ENCODE data around the gene HDAC11.

DNA sequence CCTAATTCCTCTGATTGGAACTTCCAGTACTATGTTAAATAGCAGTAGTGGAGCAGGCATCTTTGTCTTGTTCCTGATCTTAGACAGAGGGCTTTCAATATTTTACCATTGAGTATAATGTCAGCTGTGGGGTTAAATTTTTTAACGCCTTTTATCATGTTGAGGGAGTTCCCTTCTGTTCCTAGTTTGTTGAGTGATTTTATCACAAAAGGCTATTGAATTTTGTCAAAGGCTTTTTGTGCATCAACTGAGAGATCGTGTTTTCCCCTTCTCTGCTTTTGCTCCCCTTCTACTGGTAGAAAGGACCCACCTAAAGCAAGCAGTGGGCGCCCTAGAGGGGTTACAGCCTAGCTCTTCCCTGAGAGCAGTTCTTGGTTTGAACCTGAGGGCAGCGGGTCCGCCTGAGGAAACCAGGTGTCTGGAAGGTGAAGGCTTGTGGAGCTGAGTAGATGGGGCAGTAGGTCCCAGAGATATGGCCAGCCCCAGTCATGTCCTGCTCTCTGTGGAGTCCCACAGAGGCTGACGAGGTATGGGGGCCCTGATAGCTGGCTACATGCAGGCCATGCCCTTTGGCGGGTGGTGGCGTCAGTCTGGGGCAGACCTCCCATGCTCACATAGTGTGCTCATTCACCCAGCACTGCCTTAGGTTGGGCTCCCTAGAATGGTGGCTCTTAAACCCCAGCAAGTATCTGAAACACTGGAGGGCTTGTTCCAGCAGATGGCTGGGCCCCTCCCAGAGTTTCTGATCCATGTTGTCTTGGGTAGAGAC, 11.3 kb downstream of the HDAC11 start:
- TF ChIP-seq, protein P1, sequence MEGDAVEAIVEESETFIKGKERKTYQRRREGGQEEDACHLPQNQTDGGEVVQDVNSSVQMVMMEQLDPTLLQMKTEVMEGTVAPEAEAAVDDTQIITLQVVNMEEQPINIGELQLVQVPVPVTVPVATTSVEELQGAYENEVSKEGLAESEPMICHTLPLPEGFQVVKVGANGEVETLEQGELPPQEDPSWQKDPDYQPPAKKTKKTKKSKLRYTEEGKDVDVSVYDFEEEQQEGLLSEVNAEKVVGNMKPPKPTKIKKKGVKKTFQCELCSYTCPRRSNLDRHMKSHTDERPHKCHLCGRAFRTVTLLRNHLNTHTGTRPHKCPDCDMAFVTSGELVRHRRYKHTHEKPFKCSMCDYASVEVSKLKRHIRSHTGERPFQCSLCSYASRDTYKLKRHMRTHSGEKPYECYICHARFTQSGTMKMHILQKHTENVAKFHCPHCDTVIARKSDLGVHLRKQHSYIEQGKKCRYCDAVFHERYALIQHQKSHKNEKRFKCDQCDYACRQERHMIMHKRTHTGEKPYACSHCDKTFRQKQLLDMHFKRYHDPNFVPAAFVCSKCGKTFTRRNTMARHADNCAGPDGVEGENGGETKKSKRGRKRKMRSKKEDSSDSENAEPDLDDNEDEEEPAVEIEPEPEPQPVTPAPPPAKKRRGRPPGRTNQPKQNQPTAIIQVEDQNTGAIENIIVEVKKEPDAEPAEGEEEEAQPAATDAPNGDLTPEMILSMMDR (conservative IDR thresholded peaks at IDR 0.05; ENCODE audit: low read length): no peak
- TF ChIP-seq EZH2phosphoT487 (IDR thresholded peaks at IDR 0.05; ENCODE audit: borderline replicate concordance, low read depth, low read length): no peak

Measured in OCI-LY7 (cell line).